Hepatocyte (in vitro differentiated cells): ENCODE results near the gene PDXDC1.
"Not testable (repeated sequence)": the region's sequence is repeated elsewhere in the genome, so short reads cannot be mapped to it uniquely, and the experiment has no call there.

Experiments used
- CTCF ChIP-seq: fragments of 200-600 bp; sonication (generic); IDR thresholded peaks from 2 replicates; pipeline ENCODE4 v1.5.1; 2016; ENCODE audit warnings: antibody characterized with exemption, mild to moderate bottlenecking; ENCODE audit not compliant: poor library complexity
- EZH2phosphoT487 ChIP-seq: fragments of 200-600 bp; sonication (generic); IDR thresholded peaks from one replicate; pipeline ENCODE4 v1.6.1; 2018; ENCODE audit warnings: antibody characterized with exemption, mild to moderate bottlenecking, low read depth, moderate library complexity; ENCODE audit not compliant: unreplicated experiment, severe bottlenecking

GRCh38 chr16:15093955-15094827 is 119.4 kb downstream of the PDXDC1 start, which contains the start of gene RRN3:
- not testable (repeated sequence) for TF ChIP-seq CTCF, EZH2phosphoT487
